Uterus (tissue), 2 donors: ENCODE results near the gene ADA.

Experiments
- CTCF ChIP-seq, 4 experiments: fragments of 200-600 bp in 2 of 4; fragments of 450-650 bp in 2 of 4; sonication (generic) in 2 of 4; IDR thresholded peaks; one replicate each; pipeline ENCODE4 v1.5.1; 2016 to 2019; ENCODE audit warnings: antibody characterized with exemption in 4 of 4, mild to moderate bottlenecking in 2 of 4, moderate library complexity in 1 of 4
- POLR2A ChIP-seq, 2 donors: fragments of 450-650 bp; IDR thresholded peaks; one replicate each; pipeline ENCODE4 v1.6.1; 2016; ENCODE audit warnings: antibody characterized with exemption in 2 of 2, mild to moderate bottlenecking in 1 of 2, moderate library complexity in 1 of 2

DNA sequence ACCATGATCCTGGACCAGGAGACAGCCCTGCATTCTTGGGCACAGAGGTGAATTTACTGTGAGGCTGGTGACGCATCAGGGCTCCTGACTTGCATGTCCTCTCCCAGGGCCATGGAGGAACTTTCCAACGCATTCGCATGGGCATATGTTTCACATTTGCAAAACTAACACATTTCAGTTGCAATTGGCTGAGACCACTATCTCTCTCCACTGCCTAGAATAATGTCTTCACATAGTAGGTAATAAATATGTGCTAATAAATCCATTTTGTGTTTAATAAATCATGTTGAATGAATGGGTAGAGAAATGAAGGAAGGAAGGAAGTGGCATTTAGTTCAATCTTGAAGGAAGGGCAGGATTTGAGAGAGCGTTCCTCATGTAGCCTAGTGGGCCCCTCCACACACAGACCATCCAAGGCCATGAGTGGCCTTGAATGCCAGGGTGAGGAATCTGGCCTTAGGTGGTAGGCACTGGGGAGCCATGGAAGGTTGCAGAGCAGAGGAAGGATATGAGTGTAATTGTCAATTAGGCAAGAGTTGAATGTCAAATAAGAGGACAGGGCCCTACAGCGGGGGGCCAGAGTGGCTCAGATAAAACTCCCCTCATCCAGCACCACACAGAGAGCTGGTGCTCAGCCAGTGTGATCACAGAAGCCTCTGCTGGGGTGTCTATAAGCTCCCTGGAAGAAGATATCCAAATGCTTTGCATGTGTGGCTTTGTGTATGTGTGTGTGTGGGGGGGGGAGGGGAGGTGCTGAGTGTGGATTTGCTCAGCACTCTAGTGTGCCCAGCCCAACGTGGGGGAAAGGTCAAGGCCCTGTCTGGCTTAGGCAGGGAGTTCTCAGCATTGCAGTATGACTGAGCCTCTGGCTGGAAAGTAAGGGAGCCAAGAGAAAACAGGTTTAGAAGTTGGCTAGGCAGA, 32.8 kb upstream of the ADA start:
- TF ChIP-seq POLR2A (IDR thresholded peaks at IDR 0.05), result no peak
- no peak for TF ChIP-seq CTCF (IDR thresholded peaks at IDR 0.05)
